Hepatocyte (in vitro differentiated cells): ENCODE results near the gene ANXA2. TPM values are rescaled to one million over a fixed set of nuclear protein-coding genes. Genes with fewer than 3 reads are reported as not detected.

Source experiments
- DNase-seq: peaks from one replicate; pipeline ENCODE4 v3.0.0-alpha.2; 2016; ENCODE audit warnings: low spot score
- H2AFZ ChIP-seq: fragments of 200-600 bp; sonication (generic); 2 replicates; pipeline ENCODE4 v1.6.0; 2016; ENCODE audit warnings: antibody characterized with exemption, mild to moderate bottlenecking
- H3K27ac ChIP-seq: fragments of 200-600 bp; sonication (generic); 2 replicates; pipeline ENCODE4 v1.5.1; 2016; ENCODE audit warnings: mild to moderate bottlenecking
- H3K27me3 ChIP-seq: fragments of 200-600 bp; sonication (generic); 2 replicates; pipeline ENCODE4 v1.6.1; 2016
- H3K36me3 ChIP-seq: fragments of 200-600 bp; sonication (generic); replicated peaks from 2 replicates; pipeline ENCODE4 v1.5.1; 2016; ENCODE audit warnings: low read depth; ENCODE audit not compliant: insufficient read depth
- H3K4me1 ChIP-seq: fragments of 200-600 bp; sonication (generic); 2 replicates; pipeline ENCODE4 v1.5.1; 2016; ENCODE audit warnings: mild to moderate bottlenecking, moderate library complexity; ENCODE audit not compliant: insufficient read depth
- H3K4me2 ChIP-seq: fragments of 200-600 bp; sonication (generic); 2 replicates; pipeline ENCODE4 v1.6.0; 2016
- H3K4me3 ChIP-seq: fragments of 200-600 bp; sonication (generic); 2 replicates; pipeline ENCODE4 v1.5.1; 2016; ENCODE audit warnings: mild to moderate bottlenecking
- H3K79me2 ChIP-seq: fragments of 200-600 bp; sonication (generic); 2 replicates; pipeline ENCODE4 v1.6.0; 2017; ENCODE audit warnings: mild to moderate bottlenecking
- H3K9me2 ChIP-seq: fragments of 200-600 bp; sonication (generic); replicated peaks from 2 replicates; pipeline ENCODE4 v1.6.0; 2017; ENCODE audit warnings: mild to moderate bottlenecking; ENCODE audit not compliant: insufficient read depth
- H3K9me3 ChIP-seq: fragments of 200-600 bp; sonication (generic); 2 replicates; pipeline ENCODE4 v1.5.1; 2016; ENCODE audit warnings: low read depth, mild to moderate bottlenecking
- H4K20me1 ChIP-seq: fragments of 200-600 bp; sonication (generic); 2 replicates; pipeline ENCODE4 v1.6.0; 2016; ENCODE audit warnings: mild to moderate bottlenecking; ENCODE audit not compliant: insufficient read depth, poor library complexity, severe bottlenecking
- CTCF ChIP-seq: fragments of 200-600 bp; sonication (generic); IDR thresholded peaks from 2 replicates; pipeline ENCODE4 v1.5.1; 2016; ENCODE audit warnings: antibody characterized with exemption, mild to moderate bottlenecking; ENCODE audit not compliant: poor library complexity
- EZH2 ChIP-seq: fragments of 200-600 bp; sonication (generic); IDR thresholded peaks from 2 replicates; pipeline ENCODE4 v1.6.1; 2016; ENCODE audit warnings: antibody characterized with exemption, mild to moderate bottlenecking, borderline replicate concordance
- EZH2phosphoT487 ChIP-seq: fragments of 200-600 bp; sonication (generic); IDR thresholded peaks from one replicate; pipeline ENCODE4 v1.6.1; 2018; ENCODE audit warnings: antibody characterized with exemption, mild to moderate bottlenecking, low read depth, moderate library complexity; ENCODE audit not compliant: unreplicated experiment, severe bottlenecking
- WGBS: methylation state at CpG from one replicate; pipeline ENCODE4 v1.1.6; 2016; ENCODE audit warnings: low lambda C conversion rate; ENCODE audit errors: missing lambda C conversion rate; 5-methylcytosine and 5-hydroxymethylcytosine counted together
- polyA plus RNA-seq: library from polyadenylated mRNA; unstranded; fragments of >200 nt; fragmentation: Nextera tagmentation; extraction: Ambion mirVana; gene quantifications from 2 replicates; pipeline ENCODE4 v1.2.1, GENCODE V29; 2016
- total RNA-seq: library from RNA; depleted of rRNA; stranded (reverse); fragments of >200 nt; gene quantifications from 2 replicates; pipeline ENCODE4 v1.2.3, GENCODE V29; 2014

ANXA2 gene
- total and polyA plus RNA-seq, 2 experiments from 2014 or later = 1,220 to 1,699 TPM

GRCh38 chr15:60423537-60423936 is 25.8 kb upstream of the ANXA2 start:
- 2% methylated on average over 2 of the region's 2 CpGs for WGBS
- Histone ChIP-seq H4K20me1 (no peaks in the 10 kb centered on the region), H3K36me3 (no peaks in the 10 kb centered on the region), H3K27me3 (no peaks in the 10 kb centered on the region), H3K9me3 (no peaks in the 10 kb centered on the region), H3K4me2 (peak overlapping the region; percentile 16), H3K9me2 (no peaks in the 10 kb centered on the region), H3K4me3 (no peak overlapping the region), H3K4me1 (peaks cover 22% of the 10 kb centered on the region), H3K27ac (peak overlapping the region; percentile 79), H2AFZ (no peak overlapping the region), H3K79me2 (no peaks in the 10 kb centered on the region)
- no peak for TF ChIP-seq EZH2phosphoT487
- peak; percentile 86 for DNase-seq

GRCh38 chr15:60421544-60421943 is 23.8 kb upstream of the ANXA2 start:
- Histone ChIP-seq H3K4me3 (no peak overlapping the region), H3K79me2 (no peaks in the 10 kb centered on the region), H3K9me2 (no peaks in the 10 kb centered on the region), H3K36me3 (no peaks in the 10 kb centered on the region), H3K4me2 (no peak overlapping the region), H3K27me3 (no peaks in the 10 kb centered on the region), H2AFZ (no peak overlapping the region), H3K27ac (peak overlapping the region; percentile 38), H3K9me3 (no peaks in the 10 kb centered on the region), H4K20me1 (no peaks in the 10 kb centered on the region), H3K4me1 (peaks cover 22% of the 10 kb centered on the region)
- TF ChIP-seq EZH2phosphoT487 = no peak
- no peak for TF ChIP-seq CTCF
- TF ChIP-seq EZH2 = no peak
- no peak for DNase-seq
- WGBS = 69% methylated on average over 1 of the region's 1 CpG

- H2AFZ ChIP-seq = no peak overlapping the region
- no peaks in the 10 kb centered on the region for H3K79me2 ChIP-seq
- peaks cover 22% of the 10 kb centered on the region for H3K4me1 ChIP-seq
- no peaks in the 10 kb centered on the region for H3K27me3 ChIP-seq
- 86% methylated on average over 2 of the region's 2 CpGs for WGBS
- H3K9me2 ChIP-seq = no peaks in the 10 kb centered on the region
- H3K9me3 ChIP-seq = no peaks in the 10 kb centered on the region
- no peaks in the 10 kb centered on the region for H4K20me1 ChIP-seq
- no peak for TF ChIP-seq EZH2
- no peak for TF ChIP-seq EZH2phosphoT487
- TF ChIP-seq CTCF = no peak
- peak overlapping the region; percentile 31 for H3K4me2 ChIP-seq
- H3K4me3 ChIP-seq = no peak overlapping the region
- DNase-seq = no peak
- H3K27ac ChIP-seq = peak overlapping the region; percentile 34
- H3K36me3 ChIP-seq = no peaks in the 10 kb centered on the region
These were observed 22.5 kb upstream of the ANXA2 start for GRCh38 chr15:60420203-60420716.

GRCh38 chr15:60419753-60420152 is 22.0 kb upstream of the ANXA2 start:
- Histone ChIP-seq H3K4me2 (no peak overlapping the region), H4K20me1 (no peaks in the 10 kb centered on the region), H3K9me2 (no peaks in the 10 kb centered on the region), H3K27me3 (no peaks in the 10 kb centered on the region), H3K36me3 (no peaks in the 10 kb centered on the region), H2AFZ (no peak overlapping the region), H3K9me3 (no peaks in the 10 kb centered on the region), H3K27ac (peak overlapping the region; percentile 34), H3K4me3 (no peak overlapping the region), H3K4me1 (peaks cover 22% of the 10 kb centered on the region), H3K79me2 (no peaks in the 10 kb centered on the region)
- WGBS = 63% methylated on average over 2 of the region's 2 CpGs
- TF ChIP-seq EZH2phosphoT487 (no peak), CTCF (no peak)
- no peak for DNase-seq
